HCT116 (cell line): ENCODE results near the gene ELP2. TPM values are rescaled to one million over a fixed set of nuclear protein-coding genes. Genes with fewer than 3 reads are reported as not detected.

Source experiments
- ATAC-seq: fragments of 200-7000 bp; cut with Tn5 transposase; 2 replicates; pipeline ENCODE4 v1.9.1; 2020; ENCODE audit warnings: mild to moderate bottlenecking, moderate library complexity
- BruUV-seq: library from RNA; stranded (reverse); fragments of 400-500 nt; replicated peaks from 2 replicates; lab custom pipeline; 2021; lab: Mats Ljungman, UMichigan
- CTCF ChIA-PET: fragments of 300-600 bp; sonication (Branson Sonifier 250); formaldehyde crosslinking; loops from one replicate; lab custom pipeline; 2021; ENCODE audit warnings: antibody characterized with exemption; lab: Charles Lee
- POLR2A ChIA-PET: fragments of 300-600, 350-600 bp; sonication (Branson Sonifier 250); formaldehyde crosslinking; loops from one replicate; lab custom pipeline; 2021; ENCODE audit warnings: antibody characterized with exemption; lab: Charles Lee
- RAD21 ChIA-PET, 2 experiments: fragments of 300-600 bp; sonication (Branson Sonifier 250); formaldehyde crosslinking; loops; one replicate each; lab custom pipeline; 2023; ENCODE audit warnings: low total read pairs in 2 of 2; ENCODE audit not compliant: uncharacterized antibody in 2 of 2, unreplicated experiment in 2 of 2, low non-redundant PET in 1 of 2; lab: Charles Lee
- DNase-seq: peaks from one replicate; pipeline ENCODE4 v3.0.0-alpha.2; 2010; ENCODE audit warnings: low read depth, low spot score
- H2AFZ ChIP-seq: fragments of 200-600 bp; shearing (Covaris generic), sonication (generic); 2 replicates; pipeline ENCODE4 v1.6.1; 2017; ENCODE audit warnings: low read depth, mixed run types, mixed read lengths, antibody characterized with exemption, low read length; ENCODE audit not compliant: poor library complexity, severe bottlenecking
- H3K27ac ChIP-seq: 2 replicates; pipeline ENCODE4 v1.5.1; 2012; ENCODE audit warnings: low read depth, low read length
- H3K27me3 ChIP-seq: fragments of 200-600 bp; sonication (generic); 2 replicates; pipeline ENCODE4 v1.6.1; 2016; ENCODE audit warnings: mixed run types, low read length, mixed read lengths; ENCODE audit not compliant: insufficient read depth
- H3K36me3 ChIP-seq, 2 experiments: fragments of 200-500 bp in 1 of 2; fragments of 200-600 bp in 1 of 2; sonication (Bioruptor generic) in 1 of 2; sonication (generic) in 1 of 2; 2 replicates each; pipeline versions ENCODE4 v1.5.1 to v1.6.1; 2014 to 2016; ENCODE audit warnings: low read length in 2 of 2, inconsistent platforms in 1 of 2, mixed read lengths in 1 of 2, mixed run types in 1 of 2; ENCODE audit not compliant: insufficient read depth in 2 of 2, control insufficient read depth in 1 of 2
- H3K4me1 ChIP-seq, 2 experiments: fragments of 200-600 bp in 1 of 2; sonication (generic) in 1 of 2; 2 replicates each; pipeline versions ENCODE4 v1.5.1 to v1.6.1; 2012 to 2017; ENCODE audit warnings: low read length in 2 of 2, inconsistent platforms in 1 of 2, mild to moderate bottlenecking in 1 of 2, mixed read lengths in 1 of 2, mixed run types in 1 of 2, moderate library complexity in 1 of 2; ENCODE audit not compliant: insufficient read depth in 2 of 2, control insufficient read depth in 1 of 2
- H3K4me2 ChIP-seq: fragments of 200-600 bp; sonication (generic); 2 replicates; pipeline ENCODE4 v1.6.1; 2017; ENCODE audit warnings: mixed run types, low read length, mixed read lengths
- H3K4me3 ChIP-seq, 2 experiments: fragments of 200-600 bp in 1 of 2; sonication (generic) in 1 of 2; replicated peaks in 1 of 2; 2 replicates each; pipeline ENCODE4 v1.5.1; 2011 to 2016; ENCODE audit warnings: low read length in 2 of 2, control low read depth in 1 of 2, low read depth in 1 of 2, mild to moderate bottlenecking in 1 of 2, mixed read lengths in 1 of 2, mixed run types in 1 of 2
- H3K79me2 ChIP-seq: fragments of 200-600 bp; sonication (generic); 2 replicates; pipeline ENCODE4 v1.6.1; 2017; ENCODE audit warnings: mild to moderate bottlenecking, mixed run types, low read length, moderate library complexity, mixed read lengths; ENCODE audit not compliant: insufficient read depth
- H3K9ac ChIP-seq: fragments of 200-600 bp; sonication (generic); 2 replicates; pipeline ENCODE4 v1.6.1; 2016; ENCODE audit warnings: low read length, mixed read lengths
- H3K9me2 ChIP-seq: fragments of 200-600 bp; sonication (generic), shearing (Covaris generic); 2 replicates; pipeline ENCODE4 v1.6.1; 2017; ENCODE audit warnings: mixed run types, mild to moderate bottlenecking, moderate library complexity; ENCODE audit not compliant: insufficient read depth
- H3K9me3 ChIP-seq, 2 experiments: fragments of 200-500 bp in 1 of 2; fragments of 200-600 bp in 1 of 2; sonication (Bioruptor generic) in 1 of 2; sonication (generic) in 1 of 2; 2 replicates each; pipeline ENCODE4 v1.6.1; 2014 to 2017; ENCODE audit warnings: low read length in 2 of 2, mixed read lengths in 2 of 2, inconsistent platforms in 1 of 2, low read depth in 1 of 2, mild to moderate bottlenecking in 1 of 2, mixed run types in 1 of 2, moderate library complexity in 1 of 2; ENCODE audit not compliant: control insufficient read depth in 1 of 2, insufficient read depth in 1 of 2
- H4K20me1 ChIP-seq: fragments of 200-600 bp; sonication (generic), shearing (Covaris generic); 2 replicates; pipeline ENCODE4 v1.6.1; 2017; ENCODE audit warnings: mixed run types, mild to moderate bottlenecking, moderate library complexity; ENCODE audit not compliant: insufficient read depth
- ATF3 ChIP-seq: IDR thresholded peaks from 2 replicates; pipeline ENCODE4 v1.6.1; 2012
- CBX3 ChIP-seq: IDR thresholded peaks from 2 replicates; pipeline ENCODE4 v1.6.1; 2012; ENCODE audit warnings: low read depth
- CEBPB ChIP-seq: IDR thresholded peaks from 2 replicates; pipeline ENCODE4 v1.6.1; 2012; ENCODE audit warnings: low read depth
- EGR1 ChIP-seq: IDR thresholded peaks from 2 replicates; pipeline ENCODE4 v1.6.1; 2012; ENCODE audit warnings: low read depth
- EZH2 ChIP-seq: fragments of 200-600 bp; sonication (generic); IDR thresholded peaks from 2 replicates; pipeline ENCODE4 v1.6.1; 2017; ENCODE audit warnings: antibody characterized with exemption, mixed run types
- JUND ChIP-seq: IDR thresholded peaks from 2 replicates; pipeline ENCODE4 v1.6.1; 2012
- POLR2AphosphoS5 ChIP-seq: IDR thresholded peaks from 2 replicates; pipeline ENCODE4 v1.6.1; 2011; ENCODE audit warnings: mild to moderate bottlenecking, low read depth, low read length, moderate library complexity
- RAD21 ChIP-seq: IDR thresholded peaks from 2 replicates; pipeline ENCODE4 v1.6.1; 2012; ENCODE audit warnings: low read depth, mild to moderate bottlenecking
- REST ChIP-seq: IDR thresholded peaks from 2 replicates; pipeline ENCODE4 v1.6.1; 2012; ENCODE audit warnings: low read depth
- SIN3A ChIP-seq: IDR thresholded peaks from 2 replicates; pipeline ENCODE4 v1.6.1; 2012; ENCODE audit warnings: low read depth
- SP1 ChIP-seq: IDR thresholded peaks from 2 replicates; pipeline ENCODE4 v1.6.1; 2012; ENCODE audit warnings: low read depth
- SRF ChIP-seq: IDR thresholded peaks from 2 replicates; pipeline ENCODE4 v1.6.1; 2012; ENCODE audit warnings: low read depth
- TCF7L2 ChIP-seq: IDR thresholded peaks from 2 replicates; pipeline ENCODE4 v1.7.0; 2011; ENCODE audit warnings: borderline replicate concordance, inconsistent platforms; ENCODE audit not compliant: insufficient read depth, insufficient read length; ENCODE audit errors: extremely low read depth
- ZBTB33 ChIP-seq: IDR thresholded peaks from 2 replicates; pipeline ENCODE4 v1.6.1; 2011; ENCODE audit warnings: mild to moderate bottlenecking, low read length, moderate library complexity; ENCODE audit not compliant: insufficient replicate concordance; ENCODE audit errors: extremely low read depth
- ZFX ChIP-seq: fragments of 450-650 bp; IDR thresholded peaks from 2 replicates; pipeline ENCODE4 v1.6.1; 2017
- ZNF274 ChIP-seq: fragments of 200-500 bp; sonication (Bioruptor generic); IDR thresholded peaks from 2 replicates; pipeline ENCODE4 v1.6.1; 2014; ENCODE audit warnings: mild to moderate bottlenecking, low read depth, low read length, inconsistent platforms
- intact Hi-C: fragments of 100-400 bp; cut with micrococcal nuclease; formaldehyde crosslinking; loops from 2 replicates; pipeline ENCODE4 v1.10.0; 2022
- total RNA-seq: library from RNA; stranded (reverse); gene quantifications from one replicate; pipeline ENCODE4 v1.2.1, GENCODE V29; 2021; ENCODE audit not compliant: unreplicated experiment
- TF ChIP-seq, protein P1 (sequence below), 3 experiments: fragments of 200-600 bp in 1 of 3; sonication (generic) in 1 of 3; IDR thresholded peaks in 2 of 3; conservative IDR thresholded peaks in 1 of 3; 2 replicates each; pipeline ENCODE4 v1.5.1; 2012 to 2017; ENCODE audit warnings: low read depth in 2 of 3, low read length in 2 of 3, antibody characterized with exemption in 1 of 3, borderline replicate concordance in 1 of 3, control low read depth in 1 of 3, mild to moderate bottlenecking in 1 of 3, mixed read lengths in 1 of 3, mixed run types in 1 of 3, moderate library complexity in 1 of 3; ENCODE audit not compliant: insufficient read depth in 1 of 3

Gene ELP2
- total RNA-seq, 1 experiment from 2014 or later: 109 TPM

DNA sequence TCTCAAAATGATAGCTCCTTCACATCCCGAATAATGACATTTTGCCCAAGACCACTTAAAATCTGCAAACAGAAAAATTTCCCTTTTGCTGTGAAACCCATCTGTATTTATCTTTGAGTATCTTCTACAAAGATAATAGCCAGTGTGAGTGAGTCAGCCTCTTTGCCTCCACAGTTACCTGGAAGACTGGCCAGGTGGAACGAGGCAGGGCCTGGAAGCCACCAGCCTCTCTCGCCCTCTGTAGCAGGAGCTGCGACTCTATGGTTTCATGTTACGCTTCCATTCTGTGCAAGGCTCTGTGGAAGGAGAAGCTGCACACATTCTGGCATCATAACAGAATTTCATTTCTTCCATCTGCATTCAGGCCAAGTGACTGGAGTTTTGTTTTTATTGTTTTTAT, 9.5 kb downstream of the ELP2 start:
- intact Hi-C loops: no loop called here
- ATAC-seq: no peak
- CTCF ChIA-PET: no interaction called here
- H3K4me1 ChIP-seq: no peaks in the 10 kb centered on the region
- H3K4me2 ChIP-seq: no peak overlapping the region
- H3K9me2 ChIP-seq: no peaks in the 10 kb centered on the region
- TF ChIP-seq EZH2: no peak
- TF ChIP-seq JUND: no peak
- TF ChIP-seq ZNF274: no peak
- TF ChIP-seq, protein P1, sequence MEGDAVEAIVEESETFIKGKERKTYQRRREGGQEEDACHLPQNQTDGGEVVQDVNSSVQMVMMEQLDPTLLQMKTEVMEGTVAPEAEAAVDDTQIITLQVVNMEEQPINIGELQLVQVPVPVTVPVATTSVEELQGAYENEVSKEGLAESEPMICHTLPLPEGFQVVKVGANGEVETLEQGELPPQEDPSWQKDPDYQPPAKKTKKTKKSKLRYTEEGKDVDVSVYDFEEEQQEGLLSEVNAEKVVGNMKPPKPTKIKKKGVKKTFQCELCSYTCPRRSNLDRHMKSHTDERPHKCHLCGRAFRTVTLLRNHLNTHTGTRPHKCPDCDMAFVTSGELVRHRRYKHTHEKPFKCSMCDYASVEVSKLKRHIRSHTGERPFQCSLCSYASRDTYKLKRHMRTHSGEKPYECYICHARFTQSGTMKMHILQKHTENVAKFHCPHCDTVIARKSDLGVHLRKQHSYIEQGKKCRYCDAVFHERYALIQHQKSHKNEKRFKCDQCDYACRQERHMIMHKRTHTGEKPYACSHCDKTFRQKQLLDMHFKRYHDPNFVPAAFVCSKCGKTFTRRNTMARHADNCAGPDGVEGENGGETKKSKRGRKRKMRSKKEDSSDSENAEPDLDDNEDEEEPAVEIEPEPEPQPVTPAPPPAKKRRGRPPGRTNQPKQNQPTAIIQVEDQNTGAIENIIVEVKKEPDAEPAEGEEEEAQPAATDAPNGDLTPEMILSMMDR (IDR thresholded peaks at IDR 0.05 in 2 of 3, conservative IDR thresholded peaks at IDR 0.05 in 1 of 3; ENCODE audit: borderline replicate concordance in 1 of 3, insufficient read depth in 1 of 3, low read depth in 2 of 3, low read length in 2 of 3): no peak
- no peak for TF ChIP-seq POLR2AphosphoS5
- no peak for TF ChIP-seq REST
- TF ChIP-seq TCF7L2: no peak
- no peak for TF ChIP-seq EGR1
- TF ChIP-seq ZFX: no peak
- no peak for TF ChIP-seq RAD21
- no peak for TF ChIP-seq SP1
- no peak for TF ChIP-seq CEBPB
- no peak for TF ChIP-seq ATF3
- TF ChIP-seq SIN3A: no peak
- TF ChIP-seq ZBTB33: no peak
- no peak for TF ChIP-seq CBX3
- no peak for TF ChIP-seq SRF
- TF ChIP-seq, all 23 proteins: peak for 0
- Histone ChIP-seq H3K27ac (no peak overlapping the region), H3K9ac (no peak overlapping the region), H3K36me3 (peaks cover 59 to 63% of the 10 kb centered on the region in 2 experiments), H3K4me3 (no peak overlapping the region), H2AFZ (no peak overlapping the region), H3K9me3 (no peaks in the 10 kb centered on the region), H3K79me2 (peaks cover 38% of the 10 kb centered on the region), H3K27me3 (no peaks in the 10 kb centered on the region), H4K20me1 (0 out of 2 replicates have a peak, but pooled peaks cover 6% of the 10 kb centered on the region)
- DNase-seq: no peak
- ChIA-PET RAD21 (no interaction called here), POLR2A (interaction anchor here (1.5 kb wide), 1 partner anchor 11 kb away, joined by 4 read pairs; the partner anchor contains the start of gene SLC39A6)
- no TSS peak for BruUV-seq
